G401.6 (cell line): Measurements from ENCODE around the gene CCDC73.

Experiments used
- FAIRE-seq: peaks from 2 replicates; lab custom pipeline; 2012; peaks lifted over from hg19 to GRCh38; lab: Jason Lieb, UNC

Gene CCDC73

GRCh38 chr11:32583459-32584271 lies 210.8 kb downstream of the CCDC73 start, which contains the start of gene EIF3M:
TSS of gene EIF3M (plus strand) at chr11:32583831. CDS start at chr11:32583888, 57 bp downstream.
- peak; percentile 95 for FAIRE-seq

- no peak for FAIRE-seq
These were observed 212.9 kb downstream of the CCDC73 start for GRCh38 chr11:32581556-32581955.

- FAIRE-seq = no peak
These were observed 213.5 kb downstream of the CCDC73 start for GRCh38 chr11:32580967-32581366.

GRCh38 chr11:32576456-32576855 lies 218.0 kb downstream of the CCDC73 start:
- no peak for FAIRE-seq

GRCh38 chr11:32575070-32575469 lies 219.4 kb downstream of the CCDC73 start:
- FAIRE-seq = no peak

- no peak for FAIRE-seq
These were observed 220.0 kb downstream of the CCDC73 start for GRCh38 chr11:32574421-32574820.

GRCh38 chr11:32573228-32573627 lies 221.2 kb downstream of the CCDC73 start:
- FAIRE-seq = no peak

GRCh38 chr11:32571039-32571438 lies 223.4 kb downstream of the CCDC73 start:
- no peak for FAIRE-seq

- FAIRE-seq = no peak
These were observed 225.1 kb downstream of the CCDC73 start for GRCh38 chr11:32569313-32569881.

- no peak for FAIRE-seq
These were observed 227.3 kb downstream of the CCDC73 start for GRCh38 chr11:32567154-32567553.

GRCh38 chr11:32566517-32566916 lies 227.9 kb downstream of the CCDC73 start:
- no peak for FAIRE-seq

GRCh38 chr11:32563600-32563959 lies 230.9 kb downstream of the CCDC73 start:
- no peak for FAIRE-seq

- FAIRE-seq = no peak
These were observed 231.4 kb downstream of the CCDC73 start for GRCh38 chr11:32562839-32563599.

GRCh38 chr11:32561835-32562234 lies 232.6 kb downstream of the CCDC73 start:
- no peak for FAIRE-seq

GRCh38 chr11:32555895-32556294 lies 238.6 kb downstream of the CCDC73 start:
- FAIRE-seq = no peak

GRCh38 chr11:32555091-32555490 lies 239.4 kb downstream of the CCDC73 start:
- no peak for FAIRE-seq
